ENCODE data around the gene ATP9B. TPM values are rescaled to one million over a fixed set of nuclear protein-coding genes. Genes with fewer than 3 reads are reported as not detected.
A peak's percentile ranks its signal among the peaks of the same experiment; 100 is the strongest.

ATP9B gene
- total RNA-seq, 2 donors from 2014 or later, result 69.5 to 72.4 TPM

- peak; percentile 9 for ATAC-seq
- no peaks in the 10 kb centered on the region for H3K9me3 ChIP-seq (ENCODE audit: control insufficient read depth, low read length, poor library complexity, severe bottlenecking)
- peak overlapping the region; percentile 94 for H3K27ac Mint-ChIP-seq
- peaks cover 39% of the 10 kb centered on the region for H3K4me1 Mint-ChIP-seq
- DNase-seq, result peak in 1 of 3 donors; percentile 16
- peak overlapping the region; percentile 95 for H3K4me3 Mint-ChIP-seq
- H3K36me3 Mint-ChIP-seq (ENCODE audit: low read depth), result no peaks in the 10 kb centered on the region
- no peaks in the 10 kb centered on the region for H3K27me3 Mint-ChIP-seq
These were observed 330.3 kb downstream of the ATP9B start for GRCh38 chr18:79399275-79400081.

- Mint-ChIP-seq H3K36me3 (ENCODE audit: low read depth) (no peaks in the 10 kb centered on the region), H3K4me1 (peaks cover 44% of the 10 kb centered on the region), H3K27ac (no peak overlapping the region), H3K27me3 (no peaks in the 10 kb centered on the region), H3K4me3 (peak overlapping the region; percentile 97)
- peak; percentile 21 for ATAC-seq
- DNase-seq, result peak; percentile 27 to 71 (median 58)
- H3K9me3 ChIP-seq (ENCODE audit: control insufficient read depth, low read length, poor library complexity, severe bottlenecking), result no peaks in the 10 kb centered on the region
These were observed 330.9 kb downstream of the ATP9B start for GRCh38 chr18:79400091-79400590.

DNA sequence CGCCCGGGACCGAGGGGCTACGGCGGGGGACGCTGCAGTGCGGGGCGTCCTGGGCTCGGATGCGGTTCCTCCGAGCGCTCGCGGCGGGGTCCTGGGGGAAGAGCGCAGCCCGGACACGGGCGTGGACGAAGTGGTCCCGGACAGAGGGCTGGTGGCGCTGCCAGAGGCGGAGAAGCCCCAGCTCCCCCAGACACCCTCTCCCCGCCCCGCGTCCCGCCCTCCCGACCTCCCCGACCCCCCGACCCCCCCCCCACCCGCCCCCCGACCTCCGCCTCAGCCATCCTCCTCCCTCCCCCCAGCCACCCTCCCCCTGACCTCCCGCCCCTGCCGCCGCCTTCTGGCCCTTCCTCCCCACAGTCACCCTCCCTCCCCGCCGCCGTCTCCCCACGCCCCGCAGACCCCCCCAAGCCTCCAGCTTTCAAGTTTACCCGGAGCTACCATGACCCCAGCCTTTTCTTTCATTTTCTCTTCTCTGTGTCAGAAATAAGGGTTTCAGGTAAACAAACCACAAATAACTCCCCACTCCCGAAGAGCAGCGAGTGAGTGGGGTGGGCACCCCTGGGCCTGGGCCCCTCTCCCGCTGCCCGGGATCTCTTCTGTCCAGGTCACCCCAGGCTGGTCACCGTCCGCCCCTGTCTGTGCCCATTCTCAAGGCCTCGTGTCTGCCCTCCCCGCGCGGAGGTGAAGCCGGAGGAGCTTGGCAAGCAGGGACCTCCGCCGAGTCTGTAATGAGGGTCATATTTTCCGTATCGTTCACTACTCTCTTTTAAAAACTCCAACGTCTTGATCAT, 331.6 kb downstream of the ATP9B start:
- DNase-seq (peak in 2 of 3 donors; percentile 52 to 56), ATAC-seq (peak; percentile 5)
- H3K27ac Mint-ChIP-seq, result peak overlapping the region; percentile 99
- H3K36me3 Mint-ChIP-seq (ENCODE audit: low read depth), result no peaks in the 10 kb centered on the region
- peak overlapping the region; percentile 97 for H3K4me3 Mint-ChIP-seq
- H3K27me3 Mint-ChIP-seq, result no peaks in the 10 kb centered on the region
- peaks cover 47% of the 10 kb centered on the region for H3K4me1 Mint-ChIP-seq
- no peaks in the 10 kb centered on the region for H3K9me3 ChIP-seq (ENCODE audit: control insufficient read depth, low read length, poor library complexity, severe bottlenecking)

DNA sequence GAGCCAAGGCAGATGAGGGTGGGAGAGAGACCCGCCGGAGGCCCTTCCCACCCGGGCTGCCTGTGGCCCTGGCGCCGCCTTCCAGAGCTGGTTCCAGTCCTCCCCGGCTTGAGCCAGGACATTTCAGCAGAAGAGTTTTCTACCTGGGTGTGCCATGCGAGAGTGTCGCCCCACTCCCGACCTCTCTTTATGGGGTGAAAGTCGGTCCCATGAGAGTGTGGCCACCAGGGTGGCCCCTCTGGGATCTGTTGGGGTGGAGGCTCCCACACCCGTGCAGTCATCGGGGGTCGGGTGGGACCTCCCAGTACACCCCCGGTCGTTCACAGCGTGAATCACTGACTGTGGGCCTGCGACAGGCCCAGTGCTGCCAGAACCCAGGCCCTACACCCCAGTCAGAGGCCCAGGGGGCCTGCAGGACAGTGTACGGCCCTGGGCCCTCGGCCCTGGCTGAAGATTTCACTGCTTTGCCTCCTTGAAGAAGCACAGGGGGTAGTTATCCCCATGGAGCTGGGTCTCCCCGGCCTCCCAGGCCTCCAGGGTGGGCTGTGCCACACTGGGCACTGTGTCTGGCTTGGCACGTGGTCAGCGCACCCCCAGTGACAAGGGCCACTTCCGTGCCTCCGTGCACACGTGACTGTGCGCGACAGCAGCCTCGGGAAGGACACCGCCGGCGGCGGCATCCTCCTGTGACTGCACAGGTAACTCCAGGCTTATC, 332.5 kb downstream of the ATP9B start:
- no peaks in the 10 kb centered on the region for H3K9me3 ChIP-seq (ENCODE audit: control insufficient read depth, low read length, poor library complexity, severe bottlenecking)
- no peaks in the 10 kb centered on the region for H3K27me3 Mint-ChIP-seq
- DNase-seq (no peak), ATAC-seq (no peak)
- H3K36me3 Mint-ChIP-seq (ENCODE audit: low read depth), result peaks cover 3% of the 10 kb centered on the region
- peaks cover 53% of the 10 kb centered on the region for H3K4me1 Mint-ChIP-seq
- H3K27ac Mint-ChIP-seq, result peak overlapping the region; percentile 99
- H3K4me3 Mint-ChIP-seq, result peak overlapping the region; percentile 97

GRCh38 chr18:79402209-79402576, 333.0 kb downstream of the ATP9B start:
- Mint-ChIP-seq H3K27me3 (no peaks in the 10 kb centered on the region), H3K36me3 (ENCODE audit: low read depth) (peaks cover 3% of the 10 kb centered on the region), H3K27ac (peak overlapping the region; percentile 99), H3K4me3 (peak overlapping the region; percentile 97), H3K4me1 (peaks cover 53% of the 10 kb centered on the region)
- DNase-seq (no peak), ATAC-seq (no peak)
- H3K9me3 ChIP-seq (ENCODE audit: control insufficient read depth, low read length, poor library complexity, severe bottlenecking), result no peaks in the 10 kb centered on the region

GRCh38 chr18:79402977-79403722, 334.0 kb downstream of the ATP9B start:
- no peak for ATAC-seq
- Mint-ChIP-seq H3K4me3 (peak overlapping the region; percentile 97), H3K36me3 (ENCODE audit: low read depth) (peaks cover 3% of the 10 kb centered on the region), H3K4me1 (peaks cover 55% of the 10 kb centered on the region), H3K27ac (peak overlapping the region; percentile 99), H3K27me3 (no peaks in the 10 kb centered on the region)
- H3K9me3 ChIP-seq (ENCODE audit: control insufficient read depth, low read length, poor library complexity, severe bottlenecking), result no peaks in the 10 kb centered on the region
- no peak for DNase-seq

DNA sequence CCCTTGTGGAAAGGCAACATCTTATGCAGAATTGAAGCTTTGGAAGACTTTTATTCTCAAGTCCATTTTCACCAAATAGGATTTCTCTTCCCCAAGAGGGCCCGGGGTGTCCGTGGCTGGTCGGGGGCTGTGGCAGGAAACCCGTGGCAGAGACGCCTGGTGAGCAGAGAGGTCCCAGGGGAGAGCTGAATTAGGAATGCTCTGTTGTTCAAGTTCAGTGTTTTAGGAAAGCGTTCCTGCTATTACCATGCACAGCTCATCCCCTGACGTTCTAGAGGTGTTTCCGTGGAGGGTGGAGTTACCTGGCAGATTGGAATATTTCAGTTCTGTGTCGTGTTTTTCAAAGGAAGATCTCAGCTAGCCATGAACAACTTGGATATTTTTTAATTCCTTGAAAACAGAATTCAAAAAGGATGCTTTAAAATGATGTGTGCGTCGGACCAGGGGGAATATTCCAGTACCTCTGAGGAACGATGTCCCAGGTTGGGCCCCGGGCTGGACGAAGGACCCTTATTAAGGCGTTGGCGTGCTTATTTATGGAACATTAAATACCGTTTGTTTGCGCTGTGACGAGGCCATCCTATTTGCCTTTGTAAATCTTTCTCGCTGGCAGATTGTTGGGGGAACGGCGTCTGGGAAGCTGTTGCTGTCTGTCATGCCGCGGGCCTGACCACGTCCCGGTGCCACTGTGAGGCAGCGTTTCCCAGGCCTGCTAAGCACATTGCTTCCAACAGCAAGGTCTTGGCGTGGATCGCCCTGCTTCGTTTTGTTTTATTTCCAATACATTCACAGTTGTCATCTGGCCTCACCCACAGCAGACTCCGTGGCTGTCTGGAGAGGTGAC, 334.8 kb downstream of the ATP9B start:
- ATAC-seq (no peak), DNase-seq (no peak)
- Mint-ChIP-seq H3K27ac (peak overlapping the region; percentile 99), H3K27me3 (no peaks in the 10 kb centered on the region), H3K36me3 (ENCODE audit: low read depth) (peaks cover 3% of the 10 kb centered on the region), H3K4me3 (peak overlapping the region; percentile 97), H3K4me1 (peaks cover 52% of the 10 kb centered on the region)
- H3K9me3 ChIP-seq (ENCODE audit: control insufficient read depth, low read length, poor library complexity, severe bottlenecking), result no peaks in the 10 kb centered on the region

GRCh38 chr18:79404567-79404910, 335.3 kb downstream of the ATP9B start:
- H3K4me3 Mint-ChIP-seq, result peak overlapping the region; percentile 97
- peak overlapping the region; percentile 99 for H3K27ac Mint-ChIP-seq
- H3K9me3 ChIP-seq (ENCODE audit: control insufficient read depth, low read length, poor library complexity, severe bottlenecking), result no peaks in the 10 kb centered on the region
- peaks cover 48% of the 10 kb centered on the region for H3K4me1 Mint-ChIP-seq
- ATAC-seq (peak; percentile 26), DNase-seq (peak in 2 of 3 donors; percentile 33 to 41)
- peaks cover 3% of the 10 kb centered on the region for H3K36me3 Mint-ChIP-seq (ENCODE audit: low read depth)
- H3K27me3 Mint-ChIP-seq, result no peaks in the 10 kb centered on the region

DNA sequence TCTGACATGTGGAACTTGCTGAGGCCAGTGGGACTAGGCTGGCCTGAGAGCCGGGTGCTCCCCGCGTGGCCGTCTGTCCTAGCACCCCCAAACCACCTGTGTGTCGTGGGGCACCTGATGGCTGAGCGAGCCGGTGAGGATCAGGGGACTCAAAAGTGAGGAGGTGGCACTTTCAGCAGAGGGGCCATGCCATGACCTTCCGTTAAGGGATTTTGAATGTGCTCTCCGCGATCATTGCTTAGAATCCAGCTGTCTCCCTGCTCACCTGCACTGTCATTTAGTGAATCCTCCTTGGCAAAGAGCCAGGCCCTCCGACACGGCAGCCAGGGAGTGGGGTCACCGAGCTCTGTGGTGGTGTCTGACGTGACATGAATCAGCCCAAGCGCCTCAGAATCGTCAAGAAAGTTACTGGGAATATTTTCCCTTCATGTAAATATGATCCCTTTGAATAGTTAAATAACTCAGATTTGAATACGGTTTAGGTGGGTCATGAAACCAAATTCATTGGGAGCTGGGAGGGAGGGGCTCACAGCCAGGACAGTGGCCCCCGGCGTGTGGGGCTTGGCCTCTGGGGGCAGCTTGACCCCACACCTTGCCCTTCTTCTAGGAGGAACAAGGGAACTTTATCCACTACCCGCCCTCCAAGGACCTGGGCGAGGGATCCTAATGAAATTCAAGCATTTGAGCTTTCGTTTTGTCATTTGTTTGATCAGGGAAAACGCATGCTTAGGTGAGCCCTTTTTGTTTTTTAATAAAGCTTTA, 336.0 kb downstream of the ATP9B start:
- Mint-ChIP-seq H3K4me3 (peak overlapping the region; percentile 97), H3K4me1 (peaks cover 48% of the 10 kb centered on the region)

GRCh38 chr18:79405781-79406575, 336.8 kb downstream of the ATP9B start:
- no peaks in the 10 kb centered on the region for H3K9me3 ChIP-seq (ENCODE audit: control insufficient read depth, low read length, poor library complexity, severe bottlenecking)
- H3K36me3 Mint-ChIP-seq (ENCODE audit: low read depth), result peaks cover 3% of the 10 kb centered on the region
- peak overlapping the region; percentile 99 for H3K27ac Mint-ChIP-seq
- ATAC-seq (peak; percentile 85), DNase-seq (peak; percentile 71 to 80 (median 77))
- H3K4me1 Mint-ChIP-seq, result peaks cover 45% of the 10 kb centered on the region
- H3K27me3 Mint-ChIP-seq, result no peaks in the 10 kb centered on the region
- H3K4me3 Mint-ChIP-seq, result peak overlapping the region; percentile 97

More for the DNA sequence above, 336.0 kb downstream of the ATP9B start:
- Mint-ChIP-seq H3K27me3 (no peaks in the 10 kb centered on the region), H3K36me3 (ENCODE audit: low read depth) (peaks cover 3% of the 10 kb centered on the region), H3K27ac (peak overlapping the region; percentile 99)
- H3K9me3 ChIP-seq (ENCODE audit: control insufficient read depth, low read length, poor library complexity, severe bottlenecking), result no peaks in the 10 kb centered on the region
- DNase-seq (peak; percentile 29 to 49 (median 35)), ATAC-seq (no peak)

GRCh38 chr18:79406708-79407107, 337.5 kb downstream of the ATP9B start:
- H3K9me3 ChIP-seq (ENCODE audit: control insufficient read depth, low read length, poor library complexity, severe bottlenecking), result no peaks in the 10 kb centered on the region
- no peak overlapping the region for H3K4me3 Mint-ChIP-seq
- ATAC-seq, result no peak
- peaks cover 3% of the 10 kb centered on the region for H3K36me3 Mint-ChIP-seq (ENCODE audit: low read depth)
- H3K27me3 Mint-ChIP-seq, result no peaks in the 10 kb centered on the region
- no peak for DNase-seq
- peaks cover 39% of the 10 kb centered on the region for H3K4me1 Mint-ChIP-seq
- peak overlapping the region; percentile 99 for H3K27ac Mint-ChIP-seq
